ENCODE results near the gene PICALM.

Gene PICALM

DNA sequence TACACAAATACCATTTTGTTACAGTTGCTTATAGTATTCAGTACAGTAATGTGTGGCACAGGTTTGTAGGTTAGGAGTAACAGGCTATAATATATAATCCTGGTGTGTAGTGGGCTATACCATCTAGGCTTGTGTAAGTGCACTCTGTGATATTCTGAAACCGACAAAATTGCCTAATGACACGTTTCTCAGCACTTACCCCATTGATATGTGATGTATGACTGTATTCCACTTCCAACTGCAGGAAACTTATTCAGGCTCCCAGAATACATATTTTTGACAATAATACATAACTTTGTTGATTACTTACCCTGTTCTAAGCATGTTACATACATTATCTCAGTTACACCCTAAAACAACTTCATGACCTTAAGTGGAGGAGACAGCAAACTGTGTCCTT, 5.1 kb upstream of the PICALM start:
- DNase-seq, result no peak

DNA sequence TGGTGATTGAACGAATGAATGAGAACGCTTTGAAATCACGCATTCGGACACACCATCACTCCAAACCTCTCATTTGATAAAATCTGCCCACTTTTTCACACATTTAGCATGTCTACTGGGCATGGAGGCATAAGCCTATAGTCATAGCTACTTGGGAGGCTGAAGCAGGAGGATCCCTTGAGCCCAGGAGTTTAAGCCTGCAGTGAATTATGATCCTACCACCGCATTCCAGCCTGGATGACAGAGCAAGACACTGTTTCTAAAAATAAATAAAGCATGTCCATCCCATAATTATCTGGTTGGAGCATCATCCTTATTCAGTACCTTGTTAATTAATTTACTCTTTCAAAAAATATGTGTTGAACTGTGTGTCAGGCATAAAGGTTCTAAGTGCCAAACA, 3.3 kb upstream of the PICALM start:
- no peak for DNase-seq

DNA sequence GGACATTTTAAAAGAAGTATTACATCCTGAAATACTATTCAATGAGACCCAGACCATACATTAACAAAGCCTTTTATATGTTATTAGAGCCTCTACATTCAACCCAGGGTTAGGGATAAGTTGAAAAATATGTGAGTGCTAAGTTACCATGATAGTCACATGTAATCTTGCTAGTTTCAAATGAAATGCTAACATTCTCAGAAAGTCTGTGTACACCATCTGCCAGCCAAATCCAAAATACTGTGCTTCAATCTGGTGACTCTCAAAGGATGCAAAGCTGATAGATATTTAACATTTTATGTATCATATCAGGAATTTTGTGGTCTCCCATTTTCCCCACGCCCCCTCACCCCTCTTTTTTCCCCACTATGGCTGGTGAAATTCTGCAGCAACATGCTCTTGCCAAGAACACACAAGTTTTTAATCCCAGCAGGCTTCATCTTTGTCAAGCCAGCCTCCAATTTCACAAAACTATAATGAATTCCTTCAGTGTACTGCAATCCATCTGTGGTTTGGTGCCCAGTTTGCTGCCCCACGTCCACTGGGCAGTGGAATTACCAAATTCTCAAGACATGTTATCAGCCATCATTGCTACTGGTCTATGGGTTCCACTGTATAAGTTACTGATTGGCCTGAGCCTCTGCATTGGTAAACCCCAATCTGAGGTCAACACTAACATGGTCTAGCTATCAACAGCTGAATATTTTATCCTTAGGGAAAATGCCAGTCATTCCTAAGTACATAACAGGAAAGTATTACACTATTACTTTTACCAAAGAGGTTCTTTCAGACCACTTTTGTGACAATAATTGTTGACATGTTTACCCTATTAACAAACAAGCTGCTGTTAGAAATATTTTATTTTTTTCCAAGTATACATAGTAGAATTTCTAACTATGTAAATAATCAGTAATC, 1.5 kb upstream of the PICALM start:
- DNase-seq, result no peak

DNA sequence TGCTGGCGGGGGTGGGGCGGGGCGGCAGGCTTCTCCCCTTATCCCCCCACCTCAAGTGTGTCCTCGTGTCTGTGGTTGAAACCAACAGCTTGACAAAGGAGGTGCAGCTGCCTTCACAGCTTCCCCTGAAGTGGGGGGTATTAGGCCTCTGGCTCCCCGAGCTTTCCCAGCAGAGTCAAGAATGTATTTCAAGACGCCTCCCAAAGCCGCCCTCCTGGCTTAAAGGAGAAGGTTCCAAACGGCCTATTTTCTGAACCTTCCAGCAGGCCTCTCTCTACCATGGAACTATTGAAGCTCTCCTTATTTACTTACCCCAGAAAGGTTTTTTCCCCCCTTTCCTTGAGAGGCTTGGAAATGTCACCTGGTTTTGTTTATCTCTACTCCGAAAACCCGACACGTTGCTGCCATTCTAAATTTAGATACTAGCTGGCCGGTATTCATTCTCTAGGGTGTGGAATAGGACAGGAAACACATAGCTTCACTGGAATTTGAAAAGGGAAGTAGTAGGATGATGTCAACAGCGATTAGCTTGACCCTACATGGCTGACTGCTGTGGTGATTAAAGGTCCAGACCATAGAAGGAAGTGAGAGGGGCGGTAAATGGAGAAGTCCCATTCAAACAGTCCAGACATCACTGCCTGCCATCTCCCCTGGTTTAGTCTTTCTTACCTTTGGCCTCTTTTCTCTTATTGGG, 671 bp upstream of the PICALM start:
- DNase-seq, result peak; percentile 59

DNA sequence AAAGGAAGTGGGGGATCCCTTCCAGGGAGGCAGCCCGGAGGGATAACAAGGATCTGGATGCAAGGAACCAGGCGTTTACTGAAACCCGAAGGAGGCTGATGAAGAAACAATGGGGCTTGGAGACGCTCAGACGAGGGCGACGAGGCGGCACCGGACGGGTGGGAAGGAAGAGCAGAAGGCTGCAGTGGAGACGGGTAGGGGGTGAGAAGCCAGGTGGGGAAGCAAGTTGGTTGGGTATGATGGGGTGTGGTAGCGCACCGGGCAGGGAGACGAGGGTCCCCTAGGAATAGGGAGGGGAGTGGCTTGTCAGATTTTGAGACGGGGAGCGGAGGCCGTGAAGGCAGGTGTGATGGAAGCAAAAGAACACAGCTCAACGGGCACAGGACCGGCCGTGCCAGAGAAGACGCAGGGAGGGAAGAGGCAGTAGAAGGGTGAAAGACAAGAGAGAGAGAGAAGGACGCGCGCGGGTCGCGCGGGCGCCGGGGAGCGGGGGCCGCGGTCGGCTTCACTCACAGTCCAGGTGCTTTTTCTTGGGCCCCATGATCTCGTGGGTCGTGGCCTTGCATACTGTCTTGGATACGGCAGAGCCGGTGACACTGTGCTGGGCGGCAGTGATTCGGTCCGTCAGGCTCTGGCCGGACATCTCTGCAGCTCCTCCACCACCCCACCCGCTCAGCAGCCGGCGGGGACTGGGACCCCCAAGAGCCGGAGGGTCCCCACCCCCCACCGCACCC, 579 bp downstream of the PICALM start:
- peak; percentile 71 for DNase-seq

DNA sequence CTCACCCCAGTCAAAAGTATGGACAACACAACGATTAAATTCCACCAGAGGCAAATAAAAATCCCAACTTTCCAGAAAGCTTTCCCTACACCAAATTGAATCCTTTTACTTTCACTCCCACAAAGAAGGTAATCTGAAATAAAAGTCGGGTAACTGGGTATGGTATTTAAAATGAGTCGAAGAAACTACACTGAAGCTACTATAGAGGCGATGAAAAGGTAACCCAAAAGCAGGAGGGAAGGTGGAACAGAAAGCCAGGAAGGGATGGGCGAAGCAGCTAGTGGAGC, 1.1 kb downstream of the PICALM start:
- no peak for DNase-seq

DNA sequence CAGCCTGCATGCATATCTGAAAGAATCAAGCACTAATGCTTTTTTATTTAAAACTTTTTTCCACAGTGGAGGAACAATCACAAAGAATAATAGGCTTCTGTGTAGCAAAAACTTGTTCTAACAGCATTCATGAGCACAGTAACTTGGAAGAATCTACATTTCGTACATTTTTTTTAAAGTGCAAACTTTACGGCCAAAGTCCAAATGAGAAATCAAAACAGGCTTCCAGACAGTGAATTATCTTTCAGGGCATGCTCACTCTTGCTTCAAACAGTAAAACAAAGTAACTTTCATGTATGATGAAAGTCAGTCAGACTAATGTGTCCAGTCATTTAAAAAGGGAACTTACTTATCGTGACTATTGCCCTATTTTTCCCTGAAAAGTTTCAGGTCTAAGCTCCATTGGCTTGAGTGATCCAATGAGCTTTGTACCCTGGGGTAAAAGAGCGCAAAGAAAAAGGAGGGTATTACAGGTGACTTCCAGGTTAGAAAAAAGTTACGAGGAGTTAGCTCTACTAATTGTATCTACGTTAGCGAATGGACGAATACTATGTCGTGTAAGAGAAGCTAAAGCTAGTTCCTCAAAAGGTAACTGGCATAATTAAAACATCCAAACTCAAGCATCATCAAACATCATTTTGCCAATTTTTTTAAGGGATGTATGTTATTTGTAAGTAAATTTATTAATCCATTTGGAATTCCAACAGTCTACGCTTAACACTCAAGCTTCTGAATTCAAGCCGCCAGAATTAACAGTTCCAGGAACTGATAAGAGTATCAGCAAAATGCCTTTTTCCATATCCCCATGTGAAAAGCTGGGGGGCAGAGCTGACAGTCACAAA, 1.7 kb downstream of the PICALM start:
- no peak for DNase-seq

DNA sequence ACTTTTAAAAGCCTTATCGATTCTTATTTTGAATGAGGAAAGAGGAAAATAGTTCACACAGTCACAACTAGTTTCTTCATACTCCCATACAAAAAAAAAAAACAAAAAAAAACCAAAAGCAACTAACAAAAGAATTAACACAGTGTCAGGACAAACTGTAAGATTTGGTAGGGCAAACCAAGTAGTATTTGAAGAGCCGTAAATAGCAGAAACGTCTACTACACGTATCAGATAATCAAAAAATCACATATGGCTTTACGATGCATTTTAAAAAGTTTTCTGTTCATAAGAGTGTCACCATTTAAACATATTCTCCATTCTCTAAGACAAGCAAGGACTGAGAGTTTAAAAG, 2.3 kb downstream of the PICALM start:
- DNase-seq, result no peak

DNA sequence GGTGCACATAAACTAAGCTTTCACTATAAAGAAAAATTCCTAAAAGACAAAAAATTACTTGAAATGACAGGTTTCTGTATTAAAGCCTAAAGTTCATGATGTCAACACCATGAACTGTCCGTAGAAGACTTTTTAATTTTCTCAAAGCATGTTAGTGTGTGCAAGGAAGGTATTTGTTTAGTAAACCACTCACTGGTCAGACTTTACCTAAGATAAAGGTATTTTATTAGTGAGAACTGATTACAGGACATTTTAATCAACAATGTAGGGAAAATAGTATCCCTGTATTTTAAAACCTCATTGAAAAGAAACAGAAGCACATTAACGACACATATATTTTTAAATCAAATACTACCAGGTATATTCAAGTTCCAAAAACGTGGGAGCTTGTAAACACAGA, 2.9 kb downstream of the PICALM start:
- DNase-seq, result no peak

DNA sequence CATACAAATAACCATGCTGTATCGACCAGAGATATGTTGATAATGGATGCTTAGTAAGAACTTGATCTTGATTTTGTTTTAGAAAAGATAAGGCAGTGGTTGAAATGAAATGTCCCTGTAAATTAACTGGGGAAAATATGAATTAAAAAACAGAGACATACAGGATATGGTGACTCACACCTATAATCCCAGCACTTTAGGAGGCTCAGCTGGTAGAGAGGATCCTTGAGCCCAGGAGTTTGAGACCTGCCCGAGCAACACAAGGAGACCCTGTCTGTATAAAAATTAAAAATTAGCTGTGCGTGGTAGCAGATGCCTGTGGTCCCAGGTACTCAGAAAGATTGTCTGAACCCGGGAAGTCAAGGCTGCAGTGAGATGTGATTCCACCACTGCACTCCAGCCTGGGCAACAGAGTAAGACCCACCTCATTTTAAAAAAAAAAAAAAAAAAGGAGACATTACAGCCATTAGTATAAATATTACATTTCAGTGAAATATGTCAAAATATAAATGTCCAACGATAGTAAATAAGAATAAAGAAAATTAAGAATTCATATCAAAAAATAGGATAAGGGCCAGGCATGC, 4.6 kb downstream of the PICALM start:
- DNase-seq, result no peak

DNA sequence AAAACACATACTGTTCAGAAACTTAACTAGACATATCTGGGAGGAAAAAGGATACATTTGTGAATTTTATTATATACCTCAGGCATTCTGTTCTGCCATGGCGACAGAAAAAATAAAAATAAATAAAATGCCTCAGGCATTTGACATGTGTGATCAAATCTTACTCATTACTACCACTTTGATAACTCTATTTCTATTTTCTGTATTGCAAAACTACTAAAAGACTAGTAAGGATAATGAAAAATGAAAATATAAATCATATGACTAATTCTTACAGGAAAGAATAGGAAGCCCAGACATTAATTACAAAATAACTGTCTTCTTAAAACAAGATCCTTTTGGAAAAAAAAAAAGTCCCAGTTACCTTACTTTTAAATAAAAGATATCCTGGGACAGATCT, 5.3 kb downstream of the PICALM start:
- DNase-seq, result no peak

DNA sequence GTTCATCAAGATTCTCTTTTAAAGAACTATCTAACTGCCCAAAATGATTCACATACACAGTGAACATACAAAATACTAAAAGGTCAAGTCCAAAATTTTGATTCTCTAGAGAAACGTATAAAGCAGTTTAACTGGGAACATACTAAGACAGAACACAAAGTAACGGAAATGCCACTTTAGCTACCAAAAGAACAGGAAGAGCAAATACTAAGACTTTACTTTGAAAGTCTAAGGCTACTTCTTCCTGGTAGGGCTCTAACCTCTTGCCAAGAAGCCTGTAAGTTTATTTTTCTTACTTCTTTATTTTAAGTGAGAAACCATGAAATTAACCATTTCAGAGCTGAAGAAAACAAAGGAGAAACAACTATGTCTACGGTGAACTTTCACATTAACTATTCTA, 6.2 kb downstream of the PICALM start:
- no peak for DNase-seq

DNA sequence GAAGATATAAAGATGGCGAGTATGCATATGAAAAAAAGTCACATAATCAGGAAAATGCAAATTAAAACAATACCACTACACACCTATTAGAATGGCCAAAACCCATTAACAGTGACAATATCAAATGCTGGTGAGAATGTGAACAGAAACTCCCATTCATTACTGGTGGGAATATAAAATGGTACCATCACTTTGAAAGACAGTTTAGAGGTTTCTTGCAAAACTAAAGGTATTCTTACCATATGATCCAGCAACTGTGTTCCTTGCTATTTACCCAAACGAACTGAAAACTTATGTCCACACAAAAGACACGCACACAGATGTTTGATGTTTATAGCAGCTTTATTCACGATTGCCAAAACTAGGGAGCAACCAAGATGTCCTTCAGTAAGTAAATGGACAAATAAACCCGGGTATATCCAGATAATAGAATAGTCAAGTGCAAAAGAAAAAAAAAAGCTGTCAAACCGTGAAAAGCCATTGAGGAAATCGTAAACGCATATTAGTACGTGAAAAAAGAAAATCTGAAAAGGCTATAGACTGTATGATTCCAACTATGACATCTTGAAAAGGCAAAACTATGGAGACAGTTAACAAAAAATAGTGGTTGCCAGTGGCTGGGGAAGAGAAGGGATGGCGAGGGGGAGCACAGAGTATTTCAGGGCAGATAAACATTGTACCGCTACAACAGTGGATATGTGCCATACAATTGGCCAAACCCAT, 7.2 kb downstream of the PICALM start:
- DNase-seq, result no peak

DNA sequence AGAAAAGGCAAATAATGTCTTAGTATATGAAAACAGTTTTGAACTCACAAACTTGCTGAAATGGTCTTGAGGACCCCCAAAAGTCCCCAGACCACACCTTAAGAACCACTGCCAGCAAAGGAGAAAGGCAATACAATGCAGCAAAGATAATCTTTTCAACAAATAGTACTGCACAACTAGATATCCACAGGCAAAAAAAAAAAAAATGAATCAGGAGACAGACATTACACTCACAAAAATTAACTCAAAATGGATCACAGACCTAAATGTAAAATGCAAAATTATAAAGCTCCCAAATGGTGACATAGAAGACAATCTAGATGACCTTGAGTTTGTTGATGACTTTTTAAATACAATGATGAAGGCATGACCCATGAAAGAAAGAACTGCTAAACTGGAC, 8.3 kb downstream of the PICALM start:
- no peak for DNase-seq

DNA sequence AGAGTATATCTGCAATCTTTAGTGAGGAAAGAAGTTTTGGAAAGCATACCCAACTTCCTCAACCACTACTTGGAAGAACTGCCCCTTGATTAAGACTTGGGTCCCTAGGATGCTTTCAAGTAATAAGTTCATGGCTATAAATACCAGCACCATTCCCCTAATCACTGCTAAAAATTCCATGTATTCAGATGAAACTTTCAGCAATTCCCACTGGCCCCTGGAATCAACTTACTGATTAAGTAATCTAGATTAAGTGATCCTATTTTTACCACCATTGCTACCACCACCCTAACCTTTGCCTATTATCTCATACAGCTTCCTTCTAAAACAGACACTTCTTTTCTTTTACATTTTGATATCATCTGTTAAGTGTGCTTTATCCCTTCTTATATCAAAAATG, 10.5 kb downstream of the PICALM start:
- DNase-seq, result no peak

DNA sequence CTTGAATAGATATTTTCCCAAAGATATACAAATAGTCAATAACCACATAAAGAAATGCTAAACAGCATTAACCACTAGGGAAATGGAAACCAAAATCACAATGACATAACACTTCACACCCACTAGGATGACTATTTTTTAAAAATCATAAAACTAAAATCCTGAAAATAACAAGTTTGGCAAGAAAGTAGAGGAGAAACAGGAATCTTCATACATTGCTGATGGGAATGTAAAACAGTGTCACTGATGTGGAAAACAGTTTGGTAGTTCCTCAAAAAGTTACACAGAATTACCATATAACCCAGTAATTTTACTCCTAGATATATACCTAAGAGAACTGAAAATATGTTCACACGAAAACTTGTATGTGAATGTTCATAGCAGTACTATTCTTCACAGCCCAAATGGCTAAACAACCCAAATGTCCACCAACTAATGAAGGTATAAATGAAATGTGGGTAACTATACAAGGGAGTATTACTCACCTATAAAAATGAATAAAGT, 12.5 kb downstream of the PICALM start:
- no peak for DNase-seq

DNA sequence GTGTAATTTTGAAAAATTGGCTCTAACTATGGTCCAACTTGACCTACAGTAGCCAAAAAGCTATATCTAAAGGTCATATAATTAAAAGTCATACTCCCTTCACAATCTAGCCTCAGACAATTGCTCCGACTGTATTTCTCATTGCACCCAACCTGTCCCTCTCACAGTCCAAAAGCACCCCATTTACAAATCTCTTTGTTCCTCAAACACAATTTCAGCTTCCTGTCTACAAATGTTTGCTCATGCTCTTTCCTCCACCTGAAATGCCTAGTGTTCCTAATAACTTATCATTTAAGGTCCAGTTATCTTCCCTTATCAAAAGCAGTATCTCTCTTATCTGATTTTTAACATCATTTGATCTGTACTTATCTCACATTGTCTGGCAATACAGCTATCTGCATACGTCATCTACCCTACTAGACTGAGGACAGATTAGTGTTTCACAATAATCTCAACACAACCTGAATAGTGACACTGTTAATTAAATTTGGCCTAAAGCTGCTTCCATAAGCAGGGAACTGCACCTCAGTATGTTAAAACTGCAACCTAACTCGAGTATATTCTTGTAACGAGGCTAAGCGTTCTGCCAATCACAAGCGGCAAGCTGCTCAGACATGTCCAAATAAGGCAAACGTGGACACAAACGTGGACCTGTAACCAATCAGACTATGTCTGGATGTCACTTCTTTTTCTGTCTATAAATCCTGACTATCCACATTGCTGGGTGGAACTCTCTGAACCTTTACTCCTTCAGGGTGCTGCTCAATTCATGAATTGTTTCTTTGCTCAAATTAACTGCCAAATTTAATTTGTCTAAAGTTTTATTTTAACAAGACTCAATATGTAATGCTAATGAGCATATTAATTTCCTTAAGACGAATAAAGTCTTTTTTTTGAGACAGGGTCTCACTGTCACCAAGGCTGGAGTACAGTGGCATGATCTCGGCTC, 15.9 kb downstream of the PICALM start:
- DNase-seq, result no peak

DNA sequence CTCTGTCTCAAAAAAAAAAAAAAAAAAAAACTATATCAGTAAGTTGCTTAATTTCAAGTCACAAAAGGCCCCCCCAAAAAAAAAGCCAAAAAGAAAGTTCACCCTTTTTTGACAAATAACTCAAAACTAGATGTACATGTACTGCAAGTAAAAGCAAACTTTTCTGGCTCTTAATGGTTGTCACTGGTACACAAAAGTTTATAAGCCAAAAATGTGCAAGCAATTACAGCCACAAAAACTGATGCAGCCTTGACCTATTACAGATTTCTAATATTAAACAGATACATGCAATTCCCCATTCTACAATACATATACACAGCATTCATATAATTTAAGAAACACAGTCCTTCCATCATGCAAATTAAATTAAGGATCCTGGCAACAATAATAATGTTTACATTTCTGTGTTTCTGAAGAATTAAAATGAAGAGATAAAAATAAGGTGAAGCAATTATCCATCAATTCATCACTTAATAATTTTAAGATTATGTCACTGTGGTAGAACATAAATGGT, 18.6 kb downstream of the PICALM start:
- DNase-seq, result no peak

DNA sequence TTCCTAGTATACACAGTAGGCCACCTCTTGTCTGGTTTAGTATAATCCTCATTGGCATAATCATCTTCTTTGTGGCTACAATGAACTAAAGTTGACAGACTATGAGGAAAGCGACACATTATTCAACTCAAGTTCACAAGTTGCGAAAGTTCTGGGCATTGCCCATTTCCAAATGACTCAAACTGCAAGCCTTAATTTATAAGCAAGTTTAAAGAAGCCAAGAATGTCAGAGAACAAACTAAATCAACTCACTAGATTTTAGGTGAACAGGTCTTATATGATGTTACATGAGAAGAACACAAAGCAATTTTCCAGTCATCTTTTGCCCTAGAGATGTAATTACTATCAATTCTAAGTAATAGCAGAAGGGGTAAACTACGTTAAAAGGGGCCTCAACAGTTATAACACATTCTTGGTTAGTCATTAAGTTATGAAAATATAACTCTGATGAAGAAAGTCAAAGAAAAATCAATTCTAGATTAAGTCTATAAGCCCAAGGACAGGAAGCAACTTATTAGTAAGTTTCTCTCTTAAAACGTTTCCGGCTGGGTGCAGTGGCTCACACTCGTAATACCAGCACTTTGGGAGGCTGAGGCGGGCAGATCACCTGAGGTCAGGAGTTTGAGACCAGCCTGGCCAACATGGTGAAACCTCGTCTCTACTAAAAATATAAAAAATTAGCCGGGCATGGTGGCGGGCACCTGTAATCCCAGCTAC, 21.5 kb downstream of the PICALM start:
- DNase-seq, result no peak

DNA sequence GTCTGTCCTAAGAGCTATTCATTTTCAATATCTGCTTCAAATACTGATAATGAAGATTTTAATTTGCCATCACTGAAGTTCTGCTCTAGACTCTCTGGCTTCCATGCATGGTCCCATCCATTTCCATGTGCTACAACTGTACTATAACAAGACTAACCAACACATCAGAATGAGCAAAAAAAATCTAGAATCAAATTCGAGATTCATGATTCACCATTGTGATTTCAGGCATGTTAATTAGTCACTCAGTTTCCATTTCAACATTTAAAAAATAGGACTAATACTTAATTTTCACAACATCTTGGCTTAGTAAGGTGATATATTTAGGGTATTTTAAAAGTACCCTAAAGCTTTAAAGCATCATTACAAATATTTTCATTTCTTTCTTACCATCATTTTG, 22.8 kb downstream of the PICALM start:
- DNase-seq, result no peak

Data from left hindlimb (tissue), 1 donor.